HG03103 (cell line): ENCODE measurements around the gene SRPK2.

Source experiments
- ATAC-seq: cut with Tn5 transposase; IDR thresholded peaks from one replicate; pipeline ENCODE4 v1.9.1; 2021; ENCODE audit warnings: low read depth; ENCODE audit not compliant: unreplicated experiment

SRPK2 gene

GRCh38 chr7:105112440-105113418 is 276.0 kb downstream of the SRPK2 start:
- ATAC-seq = no peak

GRCh38 chr7:105107458-105107857 is 281.3 kb downstream of the SRPK2 start:
- no peak for ATAC-seq

- no peak for ATAC-seq
These were observed 282.2 kb downstream of the SRPK2 start for GRCh38 chr7:105106473-105106872.

GRCh38 chr7:105105579-105105978 is 283.1 kb downstream of the SRPK2 start:
- no peak for ATAC-seq

- ATAC-seq = no peak
These were observed 286.0 kb downstream of the SRPK2 start for GRCh38 chr7:105102557-105103352.

GRCh38 chr7:105101864-105102263 is 286.9 kb downstream of the SRPK2 start:
- ATAC-seq = no peak

- peak; percentile 56 for ATAC-seq
These were observed 289.7 kb downstream of the SRPK2 start for GRCh38 chr7:105098863-105099515.

GRCh38 chr7:105097619-105098018 is 291.1 kb downstream of the SRPK2 start:
- ATAC-seq = no peak

- ATAC-seq = no peak
These were observed 292.4 kb downstream of the SRPK2 start for GRCh38 chr7:105096306-105096705.

GRCh38 chr7:105094966-105095365 is 293.8 kb downstream of the SRPK2 start:
- ATAC-seq = no peak

GRCh38 chr7:105088456-105088855 is 300.3 kb downstream of the SRPK2 start:
- ATAC-seq = no peak

- no peak for ATAC-seq
These were observed 300.7 kb downstream of the SRPK2 start for GRCh38 chr7:105087981-105088380.

- ATAC-seq = no peak
These were observed 301.9 kb downstream of the SRPK2 start for GRCh38 chr7:105086850-105087249.

- ATAC-seq = no peak
These were observed 304.1 kb downstream of the SRPK2 start for GRCh38 chr7:105084581-105084980.

- no peak for ATAC-seq
These were observed 309.4 kb downstream of the SRPK2 start for GRCh38 chr7:105079348-105079747.

GRCh38 chr7:105073143-105073542 is 315.6 kb downstream of the SRPK2 start:
- ATAC-seq = no peak

- ATAC-seq = no peak
These were observed 319.8 kb downstream of the SRPK2 start for GRCh38 chr7:105068886-105069285.

- no peak for ATAC-seq
These were observed 321.0 kb downstream of the SRPK2 start for GRCh38 chr7:105067691-105068090.
